HepG2 (cell line): ENCODE results near the gene DNAL4. TPM values are rescaled to one million over a fixed set of nuclear protein-coding genes. Genes with fewer than 3 reads are reported as not detected.
A peak's percentile ranks its signal among the peaks of the same experiment; 100 is the strongest.

Source experiments
- ARID2 ChIP-seq: sonication (generic); formaldehyde crosslinking; IDR thresholded peaks from 2 replicates; pipeline ENCODE4 v1.8.1; 2022; ENCODE audit warnings: mild to moderate bottlenecking, missing genetic modification reagents, borderline replicate concordance
- DMAP1 ChIP-seq: IDR thresholded peaks from 2 replicates; pipeline ENCODE4 v1.6.1; 2016
- EP300 ChIP-seq, 3 experiments: sonication (generic) in 1 of 3; formaldehyde crosslinking in 1 of 3; IDR thresholded peaks; 2 replicates each; pipeline versions ENCODE4 v1.5.1 to v1.6.1; 2011 to 2020; ENCODE audit warnings: low read depth in 2 of 3, low read length in 2 of 3, borderline replicate concordance in 1 of 3, improper control_type of control experiment in 1 of 3, mild to moderate bottlenecking in 1 of 3, missing genetic modification reagents in 1 of 3, moderate library complexity in 1 of 3
- FOXK1 ChIP-seq: sonication (generic); formaldehyde crosslinking; IDR thresholded peaks from 2 replicates; pipeline ENCODE4 v1.4.0; 2020; ENCODE audit warnings: low read depth, missing genetic modification reagents, borderline replicate concordance
- GLI4 ChIP-seq: sonication (generic); formaldehyde crosslinking; IDR thresholded peaks from 2 replicates; pipeline ENCODE4 v1.5.1; 2020; ENCODE audit warnings: missing genetic modification reagents, mild to moderate bottlenecking, moderate library complexity, borderline replicate concordance
- MLLT10 ChIP-seq: sonication (generic); formaldehyde crosslinking; IDR thresholded peaks from 2 replicates; pipeline ENCODE4 v1.4.0; 2020; ENCODE audit warnings: missing genetic modification reagents
- MXD4 ChIP-seq: IDR thresholded peaks from 2 replicates; pipeline ENCODE4 v1.6.1; 2016; ENCODE audit warnings: mild to moderate bottlenecking, missing biosample characterization, missing genetic modification reagents
- NR2F2 ChIP-seq: IDR thresholded peaks from 2 replicates; pipeline ENCODE4 v1.6.1; 2012; ENCODE audit warnings: low read depth, inconsistent platforms, borderline replicate concordance
- SOX13 ChIP-seq, 3 experiments: fragments of 450-650 bp in 1 of 3; sonication (generic) in 1 of 3; formaldehyde crosslinking in 1 of 3; IDR thresholded peaks in 2 of 3; conservative IDR thresholded peaks in 1 of 3; 2 replicates each; pipeline versions ENCODE4 v1.5.0 to v1.6.1; 2016 to 2020; ENCODE audit warnings: antibody characterized with exemption in 1 of 3, mild to moderate bottlenecking in 1 of 3, missing compliant biosample characterization in 1 of 3, missing genetic modification reagents in 1 of 3, moderate library complexity in 1 of 3
- TBL1XR1 ChIP-seq: fragments of 150-350 bp; IDR thresholded peaks from 2 replicates; pipeline ENCODE4 v1.6.1; 2014; ENCODE audit warnings: borderline replicate concordance, low read length; ENCODE audit not compliant: partially characterized antibody
- TOPORS ChIP-seq: sonication (generic); formaldehyde crosslinking; IDR thresholded peaks from 2 replicates; pipeline ENCODE4 v1.8.0; 2023; ENCODE audit warnings: mild to moderate bottlenecking, missing genetic modification reagents
- XRCC5 ChIP-seq: fragments of 200-400 bp; formaldehyde crosslinking; optimal IDR thresholded peaks from 2 replicates; pipeline ENCODE3; 2017; ENCODE audit warnings: mild to moderate bottlenecking, low read length
- ZBTB3 ChIP-seq: sonication (generic); formaldehyde crosslinking; IDR thresholded peaks from 2 replicates; pipeline ENCODE4 v1.4.0; 2020; ENCODE audit warnings: low read depth, mild to moderate bottlenecking, moderate library complexity, missing genetic modification reagents, borderline replicate concordance
- ZC3H13 ChIP-seq: sonication (generic); formaldehyde crosslinking; IDR thresholded peaks from 2 replicates; pipeline ENCODE4 v1.8.1; 2023; ENCODE audit warnings: mild to moderate bottlenecking, missing genetic modification reagents, moderate library complexity
- ZC3H4 ChIP-seq: sonication (generic); formaldehyde crosslinking; IDR thresholded peaks from 2 replicates; pipeline ENCODE4 v1.4.0; 2020; ENCODE audit warnings: missing genetic modification reagents, borderline replicate concordance
- ZNF124 ChIP-seq: sonication (generic); formaldehyde crosslinking; IDR thresholded peaks from 2 replicates; pipeline ENCODE4 v1.4.0; 2020; ENCODE audit warnings: missing genetic modification reagents
- ZNF232 ChIP-seq: sonication (generic); formaldehyde crosslinking; IDR thresholded peaks from 2 replicates; pipeline ENCODE4 v1.4.0; 2020; ENCODE audit warnings: missing genetic modification reagents, borderline replicate concordance
- ZNF34 ChIP-seq: sonication (generic); formaldehyde crosslinking; IDR thresholded peaks from 2 replicates; pipeline ENCODE4 v1.4.0; 2020; ENCODE audit warnings: mild to moderate bottlenecking, missing genetic modification reagents, borderline replicate concordance
- ZNF468 ChIP-seq: sonication (generic); formaldehyde crosslinking; IDR thresholded peaks from 2 replicates; pipeline ENCODE4 v1.8.0; 2022; ENCODE audit warnings: mild to moderate bottlenecking, moderate library complexity, missing genetic modification reagents
- ZNF615 ChIP-seq: sonication (generic); formaldehyde crosslinking; IDR thresholded peaks from 2 replicates; pipeline ENCODE4 v1.5.0; 2020; ENCODE audit warnings: mild to moderate bottlenecking, missing genetic modification reagents, borderline replicate concordance
- ZNF674 ChIP-seq: sonication (generic); formaldehyde crosslinking; IDR thresholded peaks from 2 replicates; pipeline ENCODE4 v1.5.0; 2020; ENCODE audit warnings: low read depth, mild to moderate bottlenecking, missing genetic modification reagents
- polyA plus RNA-seq, 8 experiments: library from polyadenylated mRNA; depleted of rRNA in 3 of 8; stranded (reverse) in 7 of 8; unstranded in 1 of 8; fragments of >200 nt; fragmentation: Illumina TruSeq in 4 of 8; extraction: Trizol in 4 of 8; gene quantifications; 2 replicates each; pipeline versions ENCODE4 v1.2.1 to v1.2.3, GENCODE V29; 2011 to 2016; ENCODE audit warnings: low read depth in 4 of 8, missing spikeins in 1 of 8, mixed read lengths in 1 of 8; ENCODE audit not compliant: insufficient read depth in 1 of 8
- total RNA-seq, 5 experiments: library from RNA; depleted of rRNA; stranded (reverse); fragments of >200 nt; fragmentation: Illumina TruSeq; extraction: Trizol; gene quantifications; 2 replicates each; pipeline ENCODE4 v1.2.3, GENCODE V29; 2016; ENCODE audit warnings: low read depth in 1 of 5
- TF ChIP-seq, protein P1 (sequence below): sonication (generic); formaldehyde crosslinking; IDR thresholded peaks from 2 replicates; pipeline ENCODE4 v1.8.0; 2022; ENCODE audit warnings: missing genetic modification reagents, low read depth, mild to moderate bottlenecking, borderline replicate concordance
- TF ChIP-seq, protein P2 (sequence below): sonication (generic); formaldehyde crosslinking; IDR thresholded peaks from 2 replicates; pipeline ENCODE4 v1.8.1; 2023; ENCODE audit warnings: mild to moderate bottlenecking, moderate library complexity, missing genetic modification reagents
- TF ChIP-seq, protein P3 (sequence below): IDR thresholded peaks from 2 replicates; pipeline ENCODE4 v1.6.1; 2016; ENCODE audit warnings: missing compliant biosample characterization, missing genetic modification reagents, borderline replicate concordance
- TF ChIP-seq, protein P4 (sequence below): sonication (generic); formaldehyde crosslinking; IDR thresholded peaks from 2 replicates; pipeline ENCODE4 v1.4.0; 2020; ENCODE audit warnings: low read depth, mild to moderate bottlenecking, missing genetic modification reagents

The DNAL4 gene
- total and polyA plus RNA-seq, 2 of the 13 experiments (the other 11 are each of a cell fraction or from before 2014, with no cell fraction given) = 8.0 to 10.7 TPM

DNA sequence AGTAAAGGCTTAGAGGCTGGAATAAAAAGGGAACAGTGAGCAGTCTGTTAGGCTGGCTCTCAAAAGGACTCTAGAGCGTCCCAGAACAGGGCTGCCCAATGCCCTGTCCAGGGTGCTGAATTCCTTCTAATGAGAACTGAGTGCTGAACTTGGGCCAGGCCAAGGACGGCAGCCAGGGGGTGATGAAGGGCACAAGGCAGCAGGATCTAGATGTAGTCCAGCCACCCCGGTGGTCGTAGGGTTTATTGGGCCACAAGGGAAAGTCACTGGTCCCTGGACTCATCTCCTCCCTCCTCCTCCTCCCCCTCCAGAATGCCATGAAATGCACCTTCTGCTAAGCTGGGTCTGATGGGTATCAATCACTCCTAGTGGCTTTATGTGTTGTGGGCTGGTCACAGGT lies 30.6 kb upstream of the DNAL4 start (continued):
- no peak for TF ChIP-seq ZBTB3
- TF ChIP-seq EP300 (IDR thresholded peaks at IDR 0.05; ENCODE audit: low read depth in 2 of 2, low read length in 2 of 2) = no peak
- TF ChIP-seq EP300 (CRISPR knock-in tag; IDR thresholded peaks at IDR 0.05; ENCODE audit: borderline replicate concordance) = no peak
- TF ChIP-seq ZNF468 (CRISPR knock-in tag) = no peak
- TF ChIP-seq NR2F2 = no peak
- TF ChIP-seq MXD4 (CRISPR knock-in tag) = peak; percentile 66; the same call in 1 of the 2 replicates
- TF ChIP-seq XRCC5 = peak; percentile 54
- TF ChIP-seq ZC3H4 (CRISPR knock-in tag) = no peak
- peak; percentile 21; the same call in 1 of the 2 replicates for TF ChIP-seq FOXK1 (CRISPR knock-in tag)
- TF ChIP-seq, protein P1, sequence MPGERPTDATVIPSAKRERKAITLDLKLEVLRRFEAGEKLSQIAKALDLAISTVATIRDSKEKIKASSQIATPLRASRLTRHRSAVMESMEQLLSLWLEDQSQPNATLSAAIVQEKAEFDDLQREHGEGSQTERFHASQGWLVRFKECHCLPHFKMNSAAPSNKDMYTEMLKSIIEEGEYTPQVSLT (CRISPR knock-in tag) = no peak
- peak; percentile 94 for TF ChIP-seq ZNF232 (CRISPR knock-in tag)
- no peak for TF ChIP-seq ZNF615 (CRISPR knock-in tag)
- no peak for TF ChIP-seq ZNF34 (CRISPR knock-in tag)
- no peak for TF ChIP-seq ARID2 (CRISPR knock-in tag)
- no peak for TF ChIP-seq TBL1XR1
- TF ChIP-seq ZC3H13 (CRISPR knock-in tag) = no peak
- no peak for TF ChIP-seq MLLT10 (CRISPR knock-in tag)
- TF ChIP-seq, protein P2, sequence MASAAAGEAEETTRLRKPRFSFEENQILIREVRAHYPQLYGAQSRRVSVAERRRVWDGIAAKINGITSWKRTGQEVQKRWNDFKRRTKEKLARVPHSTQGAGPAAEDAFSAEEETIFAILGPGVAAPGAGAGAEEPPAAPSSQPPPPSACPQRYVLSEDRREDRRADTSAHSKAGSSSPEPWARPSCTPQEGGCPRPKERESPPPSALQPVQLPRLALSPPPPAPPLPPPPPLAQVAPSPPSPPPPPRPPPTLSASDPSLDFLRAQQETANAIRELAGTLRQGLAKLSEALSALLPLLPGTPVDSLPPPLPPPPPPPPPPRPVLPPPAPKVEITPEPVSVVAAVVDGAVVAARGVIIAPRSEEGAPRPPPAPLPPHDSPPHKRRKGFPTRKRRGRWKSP = no peak
- TF ChIP-seq GLI4 = no peak
- no peak for TF ChIP-seq ZNF674 (CRISPR knock-in tag)
- TF ChIP-seq ZNF124 = peak; percentile 96
- no peak for TF ChIP-seq SOX13 (IDR thresholded peaks at IDR 0.05)
- peak in 1 of 2 experiments; percentile 48; a peak in 2 of 4 replicates for TF ChIP-seq SOX13 (CRISPR knock-in tag; conservative IDR thresholded peaks at IDR 0.05 in 1 of 2, IDR thresholded peaks at IDR 0.05 in 1 of 2)
- TF ChIP-seq, protein P3, sequence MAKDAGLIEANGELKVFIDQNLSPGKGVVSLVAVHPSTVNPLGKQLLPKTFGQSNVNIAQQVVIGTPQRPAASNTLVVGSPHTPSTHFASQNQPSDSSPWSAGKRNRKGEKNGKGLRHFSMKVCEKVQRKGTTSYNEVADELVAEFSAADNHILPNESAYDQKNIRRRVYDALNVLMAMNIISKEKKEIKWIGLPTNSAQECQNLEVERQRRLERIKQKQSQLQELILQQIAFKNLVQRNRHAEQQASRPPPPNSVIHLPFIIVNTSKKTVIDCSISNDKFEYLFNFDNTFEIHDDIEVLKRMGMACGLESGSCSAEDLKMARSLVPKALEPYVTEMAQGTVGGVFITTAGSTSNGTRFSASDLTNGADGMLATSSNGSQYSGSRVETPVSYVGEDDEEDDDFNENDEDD (CRISPR knock-in tag) = 0 out of 2 replicates have a peak, but pooled peaks have one; percentile 17
- TF ChIP-seq DMAP1 = no peak
- TF ChIP-seq, protein P4, sequence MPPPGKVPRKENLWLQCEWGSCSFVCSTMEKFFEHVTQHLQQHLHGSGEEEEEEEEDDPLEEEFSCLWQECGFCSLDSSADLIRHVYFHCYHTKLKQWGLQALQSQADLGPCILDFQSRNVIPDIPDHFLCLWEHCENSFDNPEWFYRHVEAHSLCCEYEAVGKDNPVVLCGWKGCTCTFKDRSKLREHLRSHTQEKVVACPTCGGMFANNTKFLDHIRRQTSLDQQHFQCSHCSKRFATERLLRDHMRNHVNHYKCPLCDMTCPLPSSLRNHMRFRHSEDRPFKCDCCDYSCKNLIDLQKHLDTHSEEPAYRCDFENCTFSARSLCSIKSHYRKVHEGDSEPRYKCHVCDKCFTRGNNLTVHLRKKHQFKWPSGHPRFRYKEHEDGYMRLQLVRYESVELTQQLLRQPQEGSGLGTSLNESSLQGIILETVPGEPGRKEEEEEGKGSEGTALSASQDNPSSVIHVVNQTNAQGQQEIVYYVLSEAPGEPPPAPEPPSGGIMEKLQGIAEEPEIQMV (CRISPR knock-in tag) = 0 out of 2 replicates have a peak, but pooled peaks have one; percentile 47
- no peak for TF ChIP-seq TOPORS
